Measurements from ENCODE around the gene SIAH3. TPM values are rescaled to one million over a fixed set of nuclear protein-coding genes. Genes with fewer than 3 reads are reported as not detected.

Gene SIAH3
- total and polyA plus RNA-seq, 8 donors, result 0.07 to 0.20 (median 0.11) TPM; not detected in 1

- Histone ChIP-seq H3K27ac (no peak overlapping the region), H3K27me3 (no peaks in the 10 kb centered on the region), H3K36me3 (no peaks in the 10 kb centered on the region), H3K9me3 (peaks cover 0 to 3% of the 10 kb centered on the region in 2 donors), H3K4me1 (no peaks in the 10 kb centered on the region), H3K4me3 (no peak overlapping the region)
- ATAC-seq, result no peak
- no peak for DNase-seq
- intact Hi-C loops (cut with DNase I), result no loop called here
- TF ChIP-seq CTCF (IDR thresholded peaks at IDR 0.05), result no peak
These were observed 13.9 kb upstream of the SIAH3 start for GRCh38 chr13:45865414-45865813.

- Histone ChIP-seq H3K36me3 (no peaks in the 10 kb centered on the region), H3K27ac (no peak overlapping the region), H3K4me1 (no peaks in the 10 kb centered on the region), H3K9me3 (peaks cover 0 to 3% of the 10 kb centered on the region in 2 donors), H3K27me3 (no peaks in the 10 kb centered on the region), H3K4me3 (no peak overlapping the region)
- intact Hi-C loops (cut with DNase I), result no loop called here
- TF ChIP-seq CTCF (IDR thresholded peaks at IDR 0.05), result no peak
- peak in 1 of 4 donors; percentile 17 for DNase-seq
- ATAC-seq, result no peak
These were observed 12.4 kb upstream of the SIAH3 start for GRCh38 chr13:45863709-45864590.

- Histone ChIP-seq H3K9me3 (peaks cover 0 to 3% of the 10 kb centered on the region in 2 donors), H3K4me1 (no peaks in the 10 kb centered on the region), H3K27me3 (no peaks in the 10 kb centered on the region), H3K27ac (no peak overlapping the region), H3K4me3 (no peak overlapping the region), H3K36me3 (no peaks in the 10 kb centered on the region)
- ATAC-seq (no peak), DNase-seq (no peak)
- TF ChIP-seq CTCF (IDR thresholded peaks at IDR 0.05), result no peak
- intact Hi-C loops (cut with DNase I), result no loop called here
These were observed 9.8 kb upstream of the SIAH3 start for GRCh38 chr13:45861322-45861721.

- H3K27ac ChIP-seq, result no peak overlapping the region
- H3K4me3 ChIP-seq, result no peak overlapping the region
- no peaks in the 10 kb centered on the region for H3K27me3 ChIP-seq
- no peak for TF ChIP-seq CTCF (IDR thresholded peaks at IDR 0.05)
- no peaks in the 10 kb centered on the region for H3K4me1 ChIP-seq
- ATAC-seq (no peak), DNase-seq (no peak)
- H3K36me3 ChIP-seq, result no peaks in the 10 kb centered on the region
- intact Hi-C loops (cut with DNase I), result no loop called here
- H3K9me3 ChIP-seq, result peaks cover 0 to 3% of the 10 kb centered on the region in 2 donors
These were observed 8.7 kb upstream of the SIAH3 start for GRCh38 chr13:45860240-45860639.

- H3K27ac ChIP-seq, result no peak overlapping the region
- no peaks in the 10 kb centered on the region for H3K36me3 ChIP-seq
- no peak for TF ChIP-seq CTCF (IDR thresholded peaks at IDR 0.05)
- ATAC-seq, result no peak
- no peaks in the 10 kb centered on the region for H3K4me1 ChIP-seq
- H3K27me3 ChIP-seq, result no peaks in the 10 kb centered on the region
- intact Hi-C loops (cut with DNase I), result no loop called here
- no peak for DNase-seq
- H3K9me3 ChIP-seq, result peaks cover 0 to 5% of the 10 kb centered on the region in 2 donors
- H3K4me3 ChIP-seq, result no peak overlapping the region
These were observed 8.2 kb upstream of the SIAH3 start for GRCh38 chr13:45859705-45860104.

Measured in left lung (tissue), 10 donors.